ENCODE data around the gene PANX1.

- TF ChIP-seq CTCF (conservative IDR thresholded peaks at IDR 0.05 in 1 of 2, IDR thresholded peaks at IDR 0.05 in 1 of 2; ENCODE audit: low read depth in 1 of 2, low read length in 2 of 2) (no peak), EZH2 (IDR thresholded peaks at IDR 0.05; ENCODE audit: low read length, missing control alignments) (no peak)
Observed at GRCh38 chr11:94100253-94100652, 28.4 kb upstream of the PANX1 start.
